Measurements from ENCODE around the gene MAPK9.

- TF ChIP-seq, protein P1, sequence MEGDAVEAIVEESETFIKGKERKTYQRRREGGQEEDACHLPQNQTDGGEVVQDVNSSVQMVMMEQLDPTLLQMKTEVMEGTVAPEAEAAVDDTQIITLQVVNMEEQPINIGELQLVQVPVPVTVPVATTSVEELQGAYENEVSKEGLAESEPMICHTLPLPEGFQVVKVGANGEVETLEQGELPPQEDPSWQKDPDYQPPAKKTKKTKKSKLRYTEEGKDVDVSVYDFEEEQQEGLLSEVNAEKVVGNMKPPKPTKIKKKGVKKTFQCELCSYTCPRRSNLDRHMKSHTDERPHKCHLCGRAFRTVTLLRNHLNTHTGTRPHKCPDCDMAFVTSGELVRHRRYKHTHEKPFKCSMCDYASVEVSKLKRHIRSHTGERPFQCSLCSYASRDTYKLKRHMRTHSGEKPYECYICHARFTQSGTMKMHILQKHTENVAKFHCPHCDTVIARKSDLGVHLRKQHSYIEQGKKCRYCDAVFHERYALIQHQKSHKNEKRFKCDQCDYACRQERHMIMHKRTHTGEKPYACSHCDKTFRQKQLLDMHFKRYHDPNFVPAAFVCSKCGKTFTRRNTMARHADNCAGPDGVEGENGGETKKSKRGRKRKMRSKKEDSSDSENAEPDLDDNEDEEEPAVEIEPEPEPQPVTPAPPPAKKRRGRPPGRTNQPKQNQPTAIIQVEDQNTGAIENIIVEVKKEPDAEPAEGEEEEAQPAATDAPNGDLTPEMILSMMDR (IDR thresholded peaks at IDR 0.05; ENCODE audit: insufficient read depth, low read length, poor library complexity, severe bottlenecking): no peak
- TF ChIP-seq EZH2phosphoT487 (conservative IDR thresholded peaks at IDR 0.05; ENCODE audit: low read length): no peak
Observed at GRCh38 chr5:180213657-180214207, 78.2 kb downstream of the MAPK9 start.

Measured in SU-DHL-6 (cell line).